GM23338 (cell line): Measurements from ENCODE around the gene NCOA6. TPM values are rescaled to one million over a fixed set of nuclear protein-coding genes. Genes with fewer than 3 reads are reported as not detected.

Source experiments
- ATAC-seq: fragments of 200-7000 bp; cut with Tn5 transposase; 3 replicates; pipeline ENCODE4 v1.9.1; 2020
- DNase-seq: peaks from one replicate; pipeline ENCODE4 v3.0.0-alpha.2; 2015; ENCODE audit warnings: low spot score
- H2AFZ ChIP-seq: fragments of 200-600 bp; sonication (generic); 2 replicates; pipeline ENCODE4 v1.8.0; 2016; ENCODE audit warnings: antibody characterized with exemption, mild to moderate bottlenecking, moderate library complexity
- H3F3A ChIP-seq: fragments of 200-600 bp; sonication (generic); replicated peaks from 2 replicates; pipeline ENCODE4 v1.8.0; 2017; ENCODE audit warnings: antibody characterized with exemption, mixed run types, low read depth
- H3K27ac ChIP-seq: fragments of 200-600 bp; sonication (generic); 2 replicates; pipeline ENCODE4 v1.6.1; 2016; ENCODE audit warnings: low read depth
- H3K27me3 ChIP-seq: fragments of 200-600 bp; sonication (generic); 2 replicates; pipeline ENCODE4 v1.8.0; 2016; ENCODE audit warnings: mild to moderate bottlenecking, mixed run types, moderate library complexity; ENCODE audit not compliant: insufficient read depth
- H3K36me3 ChIP-seq: fragments of 200-600 bp; sonication (generic); 2 replicates; pipeline ENCODE4 v1.8.0; 2016; ENCODE audit warnings: mild to moderate bottlenecking; ENCODE audit not compliant: insufficient read depth
- H3K4me1 ChIP-seq: fragments of 200-600 bp; sonication (generic); 2 replicates; pipeline ENCODE4 v1.8.0; 2016; ENCODE audit warnings: mild to moderate bottlenecking, moderate library complexity; ENCODE audit not compliant: insufficient read depth
- H3K4me2 ChIP-seq: fragments of 200-600 bp; sonication (generic); 2 replicates; pipeline ENCODE4 v1.7.1; 2017; ENCODE audit warnings: mixed run types
- H3K4me3 ChIP-seq: fragments of 200-600 bp; sonication (generic); 2 replicates; pipeline ENCODE4 v1.6.1; 2016; ENCODE audit warnings: mixed run types
- H3K79me2 ChIP-seq: fragments of 200-600 bp; sonication (generic); replicated peaks from 2 replicates; pipeline ENCODE4 v1.8.0; 2017; ENCODE audit warnings: mild to moderate bottlenecking; ENCODE audit not compliant: insufficient read depth
- H3K9me2 ChIP-seq: fragments of 200-600 bp; sonication (generic); 2 replicates; pipeline ENCODE4 v1.8.0; 2017; ENCODE audit not compliant: insufficient read depth
- H4K20me1 ChIP-seq: fragments of 200-600 bp; sonication (generic); replicated peaks from 2 replicates; pipeline ENCODE4 v1.8.0; 2017; ENCODE audit warnings: mild to moderate bottlenecking; ENCODE audit not compliant: insufficient read depth
- H3K27ac Mint-ChIP-seq: 2 replicates; pipeline ENCODE4 v1.8.0; 2020; ENCODE audit warnings: inconsistent platforms, mild to moderate bottlenecking, moderate library complexity, mixed read lengths
- H3K27me3 Mint-ChIP-seq: 3 replicates; pipeline ENCODE4 v1.8.0; 2022; ENCODE audit warnings: low read depth, mild to moderate bottlenecking, moderate library complexity, mixed read lengths, inconsistent platforms; ENCODE audit not compliant: insufficient read depth, poor library complexity
- H3K36me3 Mint-ChIP-seq: 3 replicates; pipeline ENCODE4 v1.8.0; 2021; ENCODE audit warnings: low read depth, mild to moderate bottlenecking, inconsistent platforms, moderate library complexity, mixed read lengths
- H3K4me1 Mint-ChIP-seq: 3 replicates; pipeline ENCODE4 v1.8.0; 2020; ENCODE audit warnings: mild to moderate bottlenecking, inconsistent platforms, mixed read lengths
- H3K4me3 Mint-ChIP-seq: 3 replicates; pipeline ENCODE4 v1.8.0; 2021; ENCODE audit warnings: moderate library complexity, mild to moderate bottlenecking, inconsistent platforms, mixed read lengths
- H3K9me3 Mint-ChIP-seq: 3 replicates; pipeline ENCODE4 v1.8.0; 2020; ENCODE audit warnings: moderate library complexity, mild to moderate bottlenecking, inconsistent platforms, mixed read lengths
- CREB1 ChIP-seq: fragments of 250-450 bp; sonication (Bioruptor Pico); IDR thresholded peaks from 2 replicates; pipeline ENCODE4 v1.5.0; 2020; ENCODE audit warnings: low read depth, mild to moderate bottlenecking, moderate library complexity
- CTCF ChIP-seq, 2 experiments: fragments of 200-600 bp in 1 of 2; sonication (generic) in 1 of 2; conservative IDR thresholded peaks; 2 replicates each; pipeline versions ENCODE4 v1.5.1 to v1.6.1; 2016 to 2017; ENCODE audit warnings: antibody characterized with exemption in 2 of 2, low read depth in 2 of 2, mild to moderate bottlenecking in 2 of 2, moderate library complexity in 1 of 2
- ETS1 ChIP-seq: IDR thresholded peaks from 2 replicates; pipeline ENCODE4 v1.6.1; 2016; ENCODE audit warnings: antibody characterized with exemption
- EZH2 ChIP-seq: fragments of 200-600 bp; sonication (generic); IDR thresholded peaks from one replicate; pipeline ENCODE4 v1.8.0; 2017; ENCODE audit warnings: antibody characterized with exemption, mild to moderate bottlenecking, low read depth; ENCODE audit not compliant: unreplicated experiment
- EZH2phosphoT487 ChIP-seq: fragments of 200-600 bp; sonication (generic); IDR thresholded peaks from one replicate; pipeline ENCODE4 v1.8.1; 2018; ENCODE audit warnings: antibody characterized with exemption; ENCODE audit not compliant: unreplicated experiment
- JUNB ChIP-seq: IDR thresholded peaks from one replicate; pipeline ENCODE4 v1.6.1; 2016; ENCODE audit warnings: antibody characterized with exemption; ENCODE audit not compliant: unreplicated experiment
- NANOG ChIP-seq: IDR thresholded peaks from 2 replicates; pipeline ENCODE4 v1.6.1; 2016; ENCODE audit warnings: antibody characterized with exemption, borderline replicate concordance
- POLR2AphosphoS5 ChIP-seq: IDR thresholded peaks from 2 replicates; pipeline ENCODE4 v1.6.1; 2016; ENCODE audit warnings: antibody characterized with exemption, low read depth
- REST ChIP-seq: IDR thresholded peaks from one replicate; pipeline ENCODE4 v1.6.1; 2018; ENCODE audit warnings: antibody characterized with exemption; ENCODE audit not compliant: unreplicated experiment
- STAT1 ChIP-seq: IDR thresholded peaks from one replicate; pipeline ENCODE4 v1.6.1; 2016; ENCODE audit warnings: antibody characterized with exemption; ENCODE audit not compliant: unreplicated experiment
- ZNF114 ChIP-seq: fragments of 250-450 bp; sonication (Bioruptor Pico); IDR thresholded peaks from 2 replicates; pipeline ENCODE4 v1.5.0; 2020; ENCODE audit warnings: mild to moderate bottlenecking, moderate library complexity
- ZNF331 ChIP-seq: fragments of 250-450 bp; sonication (Bioruptor Pico); IDR thresholded peaks from 2 replicates; pipeline ENCODE4 v1.5.0; 2020; ENCODE audit warnings: low read depth, mild to moderate bottlenecking, moderate library complexity
- ZNF462 ChIP-seq: fragments of 250-450 bp; sonication (Bioruptor Pico); IDR thresholded peaks from 2 replicates; pipeline ENCODE4 v1.5.0; 2020; ENCODE audit warnings: mild to moderate bottlenecking, moderate library complexity
- polyA plus RNA-seq: library from polyadenylated mRNA; unstranded; fragments of >200 nt; fragmentation: Nextera tagmentation; extraction: Ambion mirVana; gene quantifications from 2 replicates; pipeline ENCODE4 v1.2.1, GENCODE V29; 2016
- total RNA-seq: library from RNA; depleted of rRNA; stranded (reverse); fragments of >200 nt; shearing (Covaris generic); gene quantifications from 2 replicates; pipeline ENCODE4 v1.2.3, GENCODE V29; 2014

The NCOA6 gene
- total and polyA plus RNA-seq, 2 experiments from 2014 or later, result 10.6 to 17.4 TPM

GRCh38 chr20:34842143-34842542, 16.7 kb upstream of the NCOA6 start:
- no peak for DNase-seq
- no peaks in the 10 kb centered on the region for H3K79me2 ChIP-seq
- H3K27me3 ChIP-seq, result no peaks in the 10 kb centered on the region
- H4K20me1 ChIP-seq, result 0 out of 2 replicates have a peak, but pooled peaks cover 6% of the 10 kb centered on the region
- Mint-ChIP-seq H3K27me3 (peaks cover 1% of the 10 kb centered on the region), H3K27ac (no peak overlapping the region), H3K36me3 (no peaks in the 10 kb centered on the region; the same call in 2 of the 3 replicates), H3K9me3 (no peaks in the 10 kb centered on the region), H3K4me1 (no peaks in the 10 kb centered on the region), H3K4me3 (no peak overlapping the region)
- no peak overlapping the region for H3K4me2 ChIP-seq
- TF ChIP-seq ZNF331 (no peak), REST (no peak), STAT1 (no peak), ETS1 (no peak), CTCF (conservative IDR thresholded peaks at IDR 0.05; ENCODE audit: low read depth in 2 of 2) (no peak), ZNF462 (CRISPR knock-in tag) (no peak), POLR2AphosphoS5 (no peak), ZNF114 (no peak), JUNB (no peak), EZH2phosphoT487 (no peak), EZH2 (no peak), NANOG (no peak), CREB1 (CRISPR knock-in tag) (no peak)
- no peaks in the 10 kb centered on the region for H3K36me3 ChIP-seq
- H3K9me2 ChIP-seq, result no peaks in the 10 kb centered on the region
- H2AFZ ChIP-seq, result no peak overlapping the region
- no peak for ATAC-seq
- no peak overlapping the region for H3K27ac ChIP-seq
- no peaks in the 10 kb centered on the region for H3F3A ChIP-seq
- H3K4me3 ChIP-seq, result no peak overlapping the region
- no peaks in the 10 kb centered on the region for H3K4me1 ChIP-seq
